HCT116 (cell line): Measurements from ENCODE around the gene ITIH5.

Source experiments
- CBX3 ChIP-seq: IDR thresholded peaks from 2 replicates; pipeline ENCODE4 v1.6.1; 2012; ENCODE audit warnings: low read depth
- EGR1 ChIP-seq: IDR thresholded peaks from 2 replicates; pipeline ENCODE4 v1.6.1; 2012; ENCODE audit warnings: low read depth
- EZH2 ChIP-seq: fragments of 200-600 bp; sonication (generic); IDR thresholded peaks from 2 replicates; pipeline ENCODE4 v1.6.1; 2017; ENCODE audit warnings: antibody characterized with exemption, mixed run types
- POLR2A ChIP-seq: IDR thresholded peaks from 2 replicates; pipeline ENCODE4 v1.7.0; 2011; ENCODE audit warnings: borderline replicate concordance; ENCODE audit not compliant: insufficient read depth, insufficient read length; ENCODE audit errors: extremely low read depth
- POLR2AphosphoS5 ChIP-seq: IDR thresholded peaks from 2 replicates; pipeline ENCODE4 v1.6.1; 2011; ENCODE audit warnings: mild to moderate bottlenecking, low read depth, low read length, moderate library complexity
- SP1 ChIP-seq: IDR thresholded peaks from 2 replicates; pipeline ENCODE4 v1.6.1; 2012; ENCODE audit warnings: low read depth
- TCF7L2 ChIP-seq: IDR thresholded peaks from 2 replicates; pipeline ENCODE4 v1.7.0; 2011; ENCODE audit warnings: borderline replicate concordance, inconsistent platforms; ENCODE audit not compliant: insufficient read depth, insufficient read length; ENCODE audit errors: extremely low read depth
- ZFX ChIP-seq: fragments of 450-650 bp; IDR thresholded peaks from 2 replicates; pipeline ENCODE4 v1.6.1; 2017
- ZNF274 ChIP-seq: fragments of 200-500 bp; sonication (Bioruptor generic); IDR thresholded peaks from 2 replicates; pipeline ENCODE4 v1.6.1; 2014; ENCODE audit warnings: mild to moderate bottlenecking, low read depth, low read length, inconsistent platforms
- TF ChIP-seq, protein P1 (sequence below), 3 experiments: fragments of 200-600 bp in 1 of 3; sonication (generic) in 1 of 3; IDR thresholded peaks in 2 of 3; conservative IDR thresholded peaks in 1 of 3; 2 replicates each; pipeline ENCODE4 v1.5.1; 2012 to 2017; ENCODE audit warnings: low read depth in 2 of 3, low read length in 2 of 3, antibody characterized with exemption in 1 of 3, borderline replicate concordance in 1 of 3, control low read depth in 1 of 3, mild to moderate bottlenecking in 1 of 3, mixed read lengths in 1 of 3, mixed run types in 1 of 3, moderate library complexity in 1 of 3; ENCODE audit not compliant: insufficient read depth in 1 of 3
- TF ChIP-seq, protein P2 (sequence below): IDR thresholded peaks from 2 replicates; pipeline ENCODE4 v1.6.1; 2012
- TF ChIP-seq, protein P3 (sequence below): IDR thresholded peaks from 2 replicates; pipeline ENCODE4 v1.6.1; 2012; ENCODE audit warnings: low read depth

DNA sequence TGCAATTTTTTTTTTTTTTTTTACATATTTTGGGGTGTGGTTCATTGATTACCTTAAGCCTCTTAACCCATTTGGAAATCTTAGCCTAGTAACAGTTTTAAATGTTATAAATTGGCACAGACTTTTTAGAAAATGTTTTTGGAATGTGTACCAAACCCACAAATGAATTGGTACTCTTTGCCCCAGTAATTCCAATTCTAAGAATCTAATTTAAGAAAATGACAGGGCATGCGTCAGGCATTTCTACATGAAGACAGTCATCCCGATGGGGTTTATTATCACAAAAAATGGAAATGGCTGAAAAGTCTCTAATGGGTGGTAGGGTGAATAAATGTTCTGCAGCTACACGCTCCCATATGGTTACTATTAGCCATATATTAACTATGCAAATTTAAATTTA, 54.9 kb downstream of the ITIH5 start:
- TF ChIP-seq, protein P1, sequence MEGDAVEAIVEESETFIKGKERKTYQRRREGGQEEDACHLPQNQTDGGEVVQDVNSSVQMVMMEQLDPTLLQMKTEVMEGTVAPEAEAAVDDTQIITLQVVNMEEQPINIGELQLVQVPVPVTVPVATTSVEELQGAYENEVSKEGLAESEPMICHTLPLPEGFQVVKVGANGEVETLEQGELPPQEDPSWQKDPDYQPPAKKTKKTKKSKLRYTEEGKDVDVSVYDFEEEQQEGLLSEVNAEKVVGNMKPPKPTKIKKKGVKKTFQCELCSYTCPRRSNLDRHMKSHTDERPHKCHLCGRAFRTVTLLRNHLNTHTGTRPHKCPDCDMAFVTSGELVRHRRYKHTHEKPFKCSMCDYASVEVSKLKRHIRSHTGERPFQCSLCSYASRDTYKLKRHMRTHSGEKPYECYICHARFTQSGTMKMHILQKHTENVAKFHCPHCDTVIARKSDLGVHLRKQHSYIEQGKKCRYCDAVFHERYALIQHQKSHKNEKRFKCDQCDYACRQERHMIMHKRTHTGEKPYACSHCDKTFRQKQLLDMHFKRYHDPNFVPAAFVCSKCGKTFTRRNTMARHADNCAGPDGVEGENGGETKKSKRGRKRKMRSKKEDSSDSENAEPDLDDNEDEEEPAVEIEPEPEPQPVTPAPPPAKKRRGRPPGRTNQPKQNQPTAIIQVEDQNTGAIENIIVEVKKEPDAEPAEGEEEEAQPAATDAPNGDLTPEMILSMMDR (IDR thresholded peaks at IDR 0.05 in 2 of 3, conservative IDR thresholded peaks at IDR 0.05 in 1 of 3; ENCODE audit: borderline replicate concordance in 1 of 3, insufficient read depth in 1 of 3, low read depth in 2 of 3, low read length in 2 of 3), result no peak
- TF ChIP-seq EZH2 (no peak), EGR1 (no peak), POLR2AphosphoS5 (no peak), POLR2A (no peak), ZFX (no peak), CBX3 (no peak), TCF7L2 (no peak), SP1 (no peak), ZNF274 (no peak)
- TF ChIP-seq, protein P2, sequence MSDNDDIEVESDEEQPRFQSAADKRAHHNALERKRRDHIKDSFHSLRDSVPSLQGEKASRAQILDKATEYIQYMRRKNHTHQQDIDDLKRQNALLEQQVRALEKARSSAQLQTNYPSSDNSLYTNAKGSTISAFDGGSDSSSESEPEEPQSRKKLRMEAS, result no peak
- TF ChIP-seq, protein P3, sequence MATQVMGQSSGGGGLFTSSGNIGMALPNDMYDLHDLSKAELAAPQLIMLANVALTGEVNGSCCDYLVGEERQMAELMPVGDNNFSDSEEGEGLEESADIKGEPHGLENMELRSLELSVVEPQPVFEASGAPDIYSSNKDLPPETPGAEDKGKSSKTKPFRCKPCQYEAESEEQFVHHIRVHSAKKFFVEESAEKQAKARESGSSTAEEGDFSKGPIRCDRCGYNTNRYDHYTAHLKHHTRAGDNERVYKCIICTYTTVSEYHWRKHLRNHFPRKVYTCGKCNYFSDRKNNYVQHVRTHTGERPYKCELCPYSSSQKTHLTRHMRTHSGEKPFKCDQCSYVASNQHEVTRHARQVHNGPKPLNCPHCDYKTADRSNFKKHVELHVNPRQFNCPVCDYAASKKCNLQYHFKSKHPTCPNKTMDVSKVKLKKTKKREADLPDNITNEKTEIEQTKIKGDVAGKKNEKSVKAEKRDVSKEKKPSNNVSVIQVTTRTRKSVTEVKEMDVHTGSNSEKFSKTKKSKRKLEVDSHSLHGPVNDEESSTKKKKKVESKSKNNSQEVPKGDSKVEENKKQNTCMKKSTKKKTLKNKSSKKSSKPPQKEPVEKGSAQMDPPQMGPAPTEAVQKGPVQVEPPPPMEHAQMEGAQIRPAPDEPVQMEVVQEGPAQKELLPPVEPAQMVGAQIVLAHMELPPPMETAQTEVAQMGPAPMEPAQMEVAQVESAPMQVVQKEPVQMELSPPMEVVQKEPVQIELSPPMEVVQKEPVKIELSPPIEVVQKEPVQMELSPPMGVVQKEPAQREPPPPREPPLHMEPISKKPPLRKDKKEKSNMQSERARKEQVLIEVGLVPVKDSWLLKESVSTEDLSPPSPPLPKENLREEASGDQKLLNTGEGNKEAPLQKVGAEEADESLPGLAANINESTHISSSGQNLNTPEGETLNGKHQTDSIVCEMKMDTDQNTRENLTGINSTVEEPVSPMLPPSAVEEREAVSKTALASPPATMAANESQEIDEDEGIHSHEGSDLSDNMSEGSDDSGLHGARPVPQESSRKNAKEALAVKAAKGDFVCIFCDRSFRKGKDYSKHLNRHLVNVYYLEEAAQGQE, result no peak
